NCI-H2029 (cell line): ENCODE results near the gene MANSC4.

ENCODE experiments used
- DNase-seq: peaks from one replicate; lab custom pipeline; 2025; lab: John Stamatoyannopoulos, UW

The MANSC4 gene

GRCh38 chr12:27779920-27780611 lies at the start of gene MANSC4, which contains the start of gene KLHL42:
Gene MANSC4 (minus strand): TSS chr12:27780236. CDS start chr12:27771276, 8,960 bp downstream.
Gene KLHL42 (plus strand): TSS chr12:27780233. CDS start chr12:27780331, 98 bp downstream.
- DNase-seq, result peak; percentile 47

GRCh38 chr12:27828196-27828595 lies 48.2 kb upstream of the MANSC4 start:
- DNase-seq, result no peak

- DNase-seq, result no peak
Measured at GRCh38 chr12:27826076-27826475, 46.0 kb upstream of the MANSC4 start.

DNA sequence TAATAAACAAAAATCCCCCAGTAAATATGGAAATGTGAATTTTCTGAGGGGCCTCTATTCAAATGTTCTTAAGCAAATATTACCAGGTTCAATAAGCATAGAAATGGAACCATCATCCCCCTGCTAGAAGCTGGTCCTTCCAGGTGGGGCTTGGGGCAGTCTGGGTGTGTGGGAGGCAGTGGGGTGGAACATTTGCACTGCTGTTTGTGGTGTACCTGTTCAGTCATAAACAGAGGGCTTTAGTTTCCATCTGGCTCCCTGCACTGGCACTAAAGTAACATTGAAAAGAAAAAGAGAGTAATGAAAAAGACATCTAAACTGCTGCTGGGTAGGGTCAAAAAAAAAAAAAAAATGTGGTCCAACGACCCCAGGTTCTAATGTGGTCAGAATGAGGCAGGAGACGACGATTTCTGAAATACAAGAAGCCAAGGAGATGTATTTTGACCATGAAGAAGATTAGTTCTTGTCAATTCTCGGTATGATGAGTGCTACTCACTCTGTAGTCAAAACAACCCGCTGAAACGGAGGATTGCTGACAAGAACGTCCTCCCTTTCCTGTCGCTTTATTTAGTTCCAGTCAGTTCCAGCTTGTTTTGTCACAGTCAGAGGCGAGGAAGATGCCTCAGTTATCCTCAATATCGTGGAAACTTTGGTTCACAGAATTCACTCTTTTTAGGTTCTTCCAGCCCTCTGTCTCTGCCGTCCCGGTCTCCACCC lies 44.2 kb upstream of the MANSC4 start:
- DNase-seq, result no peak

DNA sequence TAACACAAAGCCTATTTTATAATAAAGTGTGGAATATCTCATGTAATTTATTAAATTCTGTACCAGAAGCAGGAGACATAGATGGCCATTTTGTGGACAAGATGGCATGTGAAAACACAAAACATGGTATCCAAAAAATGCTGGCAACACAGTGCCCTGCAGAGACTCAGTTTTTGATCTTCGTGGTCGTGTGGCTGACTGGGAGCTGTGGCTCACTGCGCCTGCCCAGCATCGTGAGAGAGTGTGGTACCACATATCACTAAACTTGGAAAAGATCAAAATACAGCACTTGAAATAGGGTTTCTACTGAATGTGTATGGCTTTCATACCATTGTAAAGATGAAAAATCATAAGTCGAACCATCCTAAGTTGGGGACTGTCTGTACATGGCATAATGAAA lies 43.0 kb upstream of the MANSC4 start:
- DNase-seq, result no peak

GRCh38 chr12:27822076-27822712 lies 42.2 kb upstream of the MANSC4 start:
- no peak for DNase-seq

GRCh38 chr12:27821259-27821973 lies 41.4 kb upstream of the MANSC4 start:
- peak; percentile 64 for DNase-seq

GRCh38 chr12:27820564-27820963 lies 40.5 kb upstream of the MANSC4 start:
- DNase-seq, result no peak

DNA sequence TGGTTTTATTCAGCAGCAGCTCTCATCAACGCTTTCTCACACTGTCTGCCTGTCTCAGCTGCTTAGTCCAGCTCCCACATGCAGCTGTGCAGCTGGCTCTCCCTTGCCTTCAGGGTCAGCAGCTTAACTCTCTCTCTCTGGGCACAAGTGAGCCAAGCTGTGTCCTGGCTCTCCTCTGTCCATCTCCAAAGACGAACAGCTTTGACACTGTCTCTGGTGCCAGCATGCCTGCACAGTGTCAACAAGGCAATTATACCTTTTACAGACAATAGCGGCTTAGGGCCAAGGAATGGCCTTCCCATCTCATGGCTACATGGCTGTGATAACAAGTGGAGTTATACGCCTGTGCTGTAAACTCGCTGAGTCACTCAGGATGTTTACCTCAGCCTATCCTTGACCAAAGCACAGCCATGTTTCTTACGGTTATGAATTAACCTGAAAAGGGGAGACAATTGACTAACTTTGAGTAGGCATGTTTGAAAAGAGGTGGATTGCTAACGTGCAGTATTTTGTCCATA lies 38.4 kb upstream of the MANSC4 start:
- DNase-seq, result no peak

- no peak for DNase-seq
Measured at GRCh38 chr12:27817766-27818165, 37.7 kb upstream of the MANSC4 start.

- DNase-seq, result no peak
Measured at GRCh38 chr12:27814851-27815591, 35.0 kb upstream of the MANSC4 start.

DNA sequence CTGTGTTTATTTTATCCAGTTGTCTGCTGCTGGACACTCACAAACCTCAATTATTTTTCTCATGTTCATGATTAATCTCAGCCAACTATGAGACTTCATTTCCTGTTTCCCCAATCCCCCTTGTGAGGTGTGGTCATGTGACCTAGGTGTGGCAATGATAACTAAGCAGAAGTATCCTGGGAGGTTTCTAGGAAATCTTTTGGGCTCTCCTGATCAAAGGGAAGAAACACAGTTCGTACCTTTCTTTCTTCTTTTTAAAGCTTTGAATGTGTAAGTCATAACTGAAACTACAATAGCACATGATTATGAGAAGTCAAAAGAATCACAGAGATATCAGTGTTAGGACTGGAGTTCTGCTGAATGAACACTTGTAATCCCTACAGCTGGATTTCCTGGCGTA lies 34.4 kb upstream of the MANSC4 start:
- no peak for DNase-seq

DNA sequence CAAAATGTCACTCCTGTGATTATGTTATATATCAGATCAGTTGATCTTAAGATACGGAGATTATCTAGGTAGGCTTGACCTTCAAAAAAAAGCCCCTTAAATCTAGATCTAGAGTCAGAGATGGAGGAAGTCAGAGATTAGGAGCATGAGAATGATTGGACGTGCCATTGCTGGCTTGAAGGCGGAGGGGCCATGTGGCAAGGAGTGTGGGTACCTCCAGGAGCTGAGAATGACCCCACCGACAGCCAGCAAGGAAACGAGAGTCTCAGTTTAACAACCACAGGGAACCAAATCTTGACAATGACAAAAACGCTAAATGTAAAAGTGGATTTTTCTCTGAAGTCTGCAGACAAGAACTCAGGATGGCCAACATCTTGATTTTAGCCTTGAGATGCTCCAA lies 32.5 kb upstream of the MANSC4 start:
- no peak for DNase-seq

DNA sequence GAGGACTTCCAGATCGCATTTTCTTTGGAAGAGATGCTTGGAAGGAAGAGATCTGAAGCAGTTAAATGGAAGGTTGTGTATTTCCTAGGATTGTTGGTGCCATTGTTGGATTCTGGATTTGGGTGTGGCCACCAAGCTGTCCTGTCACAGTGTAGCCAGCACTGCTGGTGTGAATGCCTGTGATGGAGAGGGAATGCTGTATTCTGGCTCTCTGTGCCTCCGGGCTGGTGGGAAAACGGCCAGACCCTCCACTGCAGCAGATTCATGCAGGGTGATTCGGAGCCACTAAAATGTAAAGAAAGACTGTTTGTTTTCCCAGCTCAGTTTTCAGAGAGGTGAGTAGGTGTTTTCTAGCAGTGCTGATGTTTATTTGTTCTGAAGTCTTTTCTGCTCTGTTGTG lies 30.7 kb upstream of the MANSC4 start:
- no peak for DNase-seq

GRCh38 chr12:27808841-27809240 lies 28.8 kb upstream of the MANSC4 start:
- DNase-seq, result no peak

DNA sequence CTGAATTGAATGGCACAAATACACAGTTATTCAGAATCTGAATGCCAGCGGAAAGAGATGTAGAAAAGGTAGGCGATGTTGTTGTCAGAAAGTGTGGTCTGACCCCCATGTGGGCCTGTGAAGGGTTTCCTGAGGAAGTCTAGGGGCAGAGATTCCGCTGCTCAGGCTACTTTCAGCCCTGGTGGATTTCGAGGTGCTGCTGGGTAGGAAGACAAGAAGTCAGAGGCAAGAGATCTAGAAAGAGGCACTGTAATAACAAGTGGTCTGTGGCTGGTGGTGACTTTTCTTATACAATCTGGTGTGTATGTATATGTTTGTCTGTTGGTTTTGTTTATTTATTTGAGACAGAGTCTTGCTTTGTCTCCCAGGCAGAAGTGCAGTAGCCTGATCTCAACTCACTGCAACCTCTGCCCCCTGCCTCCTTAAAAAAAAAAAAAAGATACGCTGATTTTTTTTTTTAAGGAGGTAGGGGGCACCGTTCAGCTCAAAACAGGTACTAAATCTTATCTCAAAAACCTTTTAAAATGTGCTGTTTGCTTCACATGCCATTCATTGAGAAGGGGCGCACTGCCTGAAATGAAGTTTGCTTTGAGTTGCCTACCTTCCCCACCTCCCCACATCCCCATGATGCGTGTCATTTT lies 27.1 kb upstream of the MANSC4 start:
- no peak for DNase-seq

GRCh38 chr12:27806259-27806658 lies 26.2 kb upstream of the MANSC4 start:
- no peak for DNase-seq

GRCh38 chr12:27805238-27805637 lies 25.2 kb upstream of the MANSC4 start:
- no peak for DNase-seq

DNA sequence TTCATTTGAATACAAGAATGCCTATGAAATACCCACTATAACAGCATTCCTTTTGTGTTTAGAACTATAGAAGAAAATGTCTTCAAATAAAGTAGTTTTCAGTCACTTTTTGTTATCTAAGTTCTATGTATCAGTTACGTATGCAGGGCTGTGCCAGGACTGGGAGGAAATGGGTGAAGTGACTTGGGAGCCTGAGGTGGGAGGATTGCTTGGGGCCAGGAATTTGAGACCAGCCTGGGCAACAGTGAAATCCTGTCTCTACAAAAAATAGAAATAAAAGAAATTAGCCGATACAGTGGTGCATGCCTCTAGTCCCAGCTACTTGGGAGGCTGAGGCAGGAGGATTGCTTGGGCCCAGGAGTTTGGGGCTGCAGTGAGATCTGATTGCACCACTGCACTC lies 22.9 kb upstream of the MANSC4 start:
- DNase-seq, result no peak

DNA sequence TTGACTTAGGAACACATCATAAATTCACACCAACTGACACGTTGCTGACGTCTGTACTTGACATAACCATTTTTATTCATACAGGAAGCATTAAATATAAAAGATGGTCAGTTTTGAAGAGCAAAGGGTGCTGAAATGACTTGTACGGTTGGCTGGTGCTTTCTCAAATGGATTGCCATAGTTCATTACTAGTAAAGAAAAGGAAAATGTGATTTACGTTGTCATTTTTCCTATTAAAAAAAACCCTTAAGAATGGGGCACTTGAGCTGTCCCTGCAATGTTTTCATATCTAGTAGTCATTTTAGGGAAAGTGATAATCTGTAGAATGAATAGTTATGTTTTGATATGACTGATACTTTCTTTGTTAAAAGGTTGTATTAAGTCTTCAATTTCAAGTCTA lies 22.5 kb upstream of the MANSC4 start:
- DNase-seq, result no peak

- no peak for DNase-seq
Measured at GRCh38 chr12:27801630-27802029, 21.6 kb upstream of the MANSC4 start.
